Measurements from ENCODE around the gene CDH7.

CDH7 gene
- total RNA-seq = 0 to 0.04 reads per million in 2 experiments

GRCh38 chr18:65750389-65751154 is at the start of gene CDH7:
CDH7 (plus strand) TSS chr18:65751012; CDS start chr18:65762843, 11,831 bp downstream.
- DNase-seq (ENCODE audit: low read depth) = no peak

- DNase-seq (ENCODE audit: low read depth) = no peak
Measured at GRCh38 chr18:65704046-65704445, 46.8 kb upstream of the CDH7 start.

GRCh38 chr18:65706646-65707045 is 44.2 kb upstream of the CDH7 start:
- DNase-seq (ENCODE audit: low read depth) = no peak

GRCh38 chr18:65711493-65711892 is 39.3 kb upstream of the CDH7 start:
- no peak for DNase-seq (ENCODE audit: low read depth)

- no peak for DNase-seq (ENCODE audit: low read depth)
Measured at GRCh38 chr18:65721619-65722018, 29.2 kb upstream of the CDH7 start.

- no peak for DNase-seq (ENCODE audit: low read depth)
Measured at GRCh38 chr18:65725251-65726050, 25.4 kb upstream of the CDH7 start.

- no peak for DNase-seq (ENCODE audit: low read depth)
Measured at GRCh38 chr18:65735155-65735554, 15.7 kb upstream of the CDH7 start.

GRCh38 chr18:65737471-65737955 is 13.3 kb upstream of the CDH7 start:
- DNase-seq (ENCODE audit: low read depth) = no peak

GRCh38 chr18:65746936-65747335 is 3.9 kb upstream of the CDH7 start:
- no peak for DNase-seq (ENCODE audit: low read depth)

GRCh38 chr18:65748321-65748720 is 2.5 kb upstream of the CDH7 start:
- no peak for DNase-seq (ENCODE audit: low read depth)

- no peak for DNase-seq (ENCODE audit: low read depth)
Measured at GRCh38 chr18:65749841-65750240, 971 bp upstream of the CDH7 start.

- DNase-seq (ENCODE audit: low read depth) = no peak
Measured at GRCh38 chr18:65751155-65752085, 608 bp downstream of the CDH7 start.

- DNase-seq (ENCODE audit: low read depth) = no peak
Measured at GRCh38 chr18:65752625-65753325, 2.0 kb downstream of the CDH7 start.

- DNase-seq (ENCODE audit: low read depth) = no peak
Measured at GRCh38 chr18:65753520-65753919, 2.7 kb downstream of the CDH7 start.

GRCh38 chr18:65754121-65754520 is 3.3 kb downstream of the CDH7 start:
- DNase-seq (ENCODE audit: low read depth) = no peak

- no peak for DNase-seq (ENCODE audit: low read depth)
Measured at GRCh38 chr18:65755616-65756015, 4.8 kb downstream of the CDH7 start.

- DNase-seq (ENCODE audit: low read depth) = no peak
Measured at GRCh38 chr18:65760457-65760856, 9.6 kb downstream of the CDH7 start.

- DNase-seq (ENCODE audit: low read depth) = no peak
Measured at GRCh38 chr18:65761636-65762295, 11.0 kb downstream of the CDH7 start.

GRCh38 chr18:65762556-65762955 is 11.7 kb downstream of the CDH7 start:
- no peak for DNase-seq (ENCODE audit: low read depth)

- DNase-seq (ENCODE audit: low read depth) = no peak
Measured at GRCh38 chr18:65767406-65767805, 16.6 kb downstream of the CDH7 start.

All from T follicular helper cell (primary cell).